Retina (tissue), 1 donor: ENCODE measurements around the gene CLEC4M.
"Not testable (repeated sequence)": the region's sequence is repeated elsewhere in the genome, so short reads cannot be mapped to it uniquely, and the experiment has no call there.

Experiments used
- DNase-seq: peaks from one replicate; pipeline ENCODE4 v3.0.0-alpha.2; 2016

The CLEC4M gene

DNA sequence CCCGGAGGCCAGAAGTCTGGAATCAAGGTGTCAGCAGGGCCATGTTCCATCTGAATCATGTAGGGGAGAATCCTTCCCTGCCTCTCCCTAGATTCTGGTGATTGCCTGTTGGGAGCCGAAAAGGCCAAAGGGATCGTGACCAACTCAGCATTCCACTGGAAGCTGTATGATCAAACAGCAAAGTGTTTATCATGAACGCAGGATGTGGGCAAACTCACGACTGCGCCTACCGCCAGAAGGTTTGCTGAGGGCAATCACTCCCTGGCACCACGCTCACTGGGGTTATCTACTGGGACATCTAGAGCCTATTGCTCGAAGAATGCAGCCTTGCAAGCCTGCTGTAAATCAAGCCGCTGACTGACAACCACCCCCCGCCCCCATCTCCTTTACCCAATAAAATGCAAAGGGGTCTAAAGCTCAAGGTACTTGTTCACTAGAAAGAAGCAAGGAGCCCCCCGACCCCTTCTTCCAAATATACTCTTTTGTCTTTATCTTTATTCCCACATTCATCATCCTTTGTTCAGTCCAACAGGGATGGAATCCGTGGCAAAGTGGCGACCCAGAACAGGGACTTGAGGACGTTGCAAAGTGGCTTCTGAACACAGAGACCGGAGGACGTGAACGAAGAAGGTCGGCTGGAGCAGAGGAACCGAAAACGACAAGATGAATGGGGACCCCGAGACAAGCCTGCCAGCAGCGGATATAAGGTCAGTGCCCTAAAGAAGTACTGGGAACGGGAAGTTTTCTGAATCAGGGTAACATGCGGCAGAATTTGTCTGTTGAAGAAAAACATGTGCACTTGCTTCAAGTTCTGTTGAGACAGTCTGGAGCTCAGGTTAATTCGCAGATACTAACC, 16.8 kb downstream of the CLEC4M start:
- DNase-seq = no peak

DNA sequence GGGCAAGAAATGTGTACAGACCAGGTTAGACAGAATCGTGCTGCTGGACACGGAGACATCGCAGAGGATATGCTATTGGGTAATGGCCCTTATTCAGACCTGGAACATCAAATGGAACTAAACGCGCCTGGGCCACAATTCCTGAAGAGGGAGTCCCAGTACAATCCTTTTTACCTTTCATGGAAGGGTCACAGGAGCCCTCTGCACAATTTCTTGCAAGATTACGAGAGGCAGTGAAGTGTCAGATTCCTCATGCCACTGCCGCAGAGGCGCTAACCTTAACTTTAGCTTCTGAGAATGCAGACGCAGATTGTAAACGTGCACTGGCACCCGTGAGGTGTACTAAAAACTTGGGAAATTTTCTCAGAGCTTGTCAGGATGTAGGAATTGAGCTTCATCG, 18.1 kb downstream of the CLEC4M start:
- no peak for DNase-seq

GRCh38 chr19:7783991-7784423, 21.0 kb downstream of the CLEC4M start:
- no peak for DNase-seq

GRCh38 chr19:7784856-7785255, 21.8 kb downstream of the CLEC4M start:
- DNase-seq = no peak

DNA sequence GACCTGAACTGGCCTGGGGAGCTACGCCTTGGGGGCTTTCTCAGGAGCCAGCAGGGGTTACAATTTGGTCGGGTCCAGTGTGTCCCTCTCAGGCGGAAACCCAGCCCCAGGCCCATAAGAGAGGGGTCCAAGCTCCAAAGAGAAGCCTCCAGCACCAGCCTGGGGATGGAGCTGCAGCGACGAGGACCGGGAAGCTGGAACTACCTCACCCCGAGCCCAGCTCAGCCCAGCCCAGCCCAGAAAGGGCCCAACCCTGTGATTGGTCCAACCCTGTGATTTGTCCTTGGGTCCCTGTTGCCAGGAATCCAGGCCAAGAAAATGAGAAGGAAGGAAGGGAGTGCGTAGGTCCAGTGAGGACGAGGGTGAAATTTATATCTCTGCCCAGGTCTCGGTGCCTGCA, 24.1 kb downstream of the CLEC4M start:
- DNase-seq = no peak

GRCh38 chr19:7787602-7788177, 24.6 kb downstream of the CLEC4M start:
- DNase-seq = no peak

GRCh38 chr19:7788178-7788932, 25.3 kb downstream of the CLEC4M start:
- DNase-seq = peak; percentile 62

DNA sequence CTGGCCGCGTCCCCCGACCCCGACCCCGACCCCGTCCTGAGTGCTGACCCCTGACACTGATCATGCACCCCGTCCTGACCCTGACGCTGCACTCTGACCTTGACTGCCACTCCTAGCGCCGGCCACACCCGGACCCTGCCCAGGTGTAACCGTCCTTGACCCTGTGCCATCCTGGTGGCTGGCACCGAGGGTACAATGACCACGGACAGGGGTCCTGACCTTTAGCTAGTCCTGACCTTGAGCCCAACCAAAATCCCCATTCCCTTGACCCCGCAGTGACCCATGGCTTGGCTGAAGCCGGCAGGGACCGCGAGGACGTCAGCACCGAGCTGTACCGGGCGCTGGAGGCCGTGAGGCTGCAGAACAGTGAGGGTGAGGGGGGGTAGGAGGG, 25.9 kb downstream of the CLEC4M start:
- no peak for DNase-seq

GRCh38 chr19:7789447-7789846, 26.4 kb downstream of the CLEC4M start:
- no peak for DNase-seq

DNA sequence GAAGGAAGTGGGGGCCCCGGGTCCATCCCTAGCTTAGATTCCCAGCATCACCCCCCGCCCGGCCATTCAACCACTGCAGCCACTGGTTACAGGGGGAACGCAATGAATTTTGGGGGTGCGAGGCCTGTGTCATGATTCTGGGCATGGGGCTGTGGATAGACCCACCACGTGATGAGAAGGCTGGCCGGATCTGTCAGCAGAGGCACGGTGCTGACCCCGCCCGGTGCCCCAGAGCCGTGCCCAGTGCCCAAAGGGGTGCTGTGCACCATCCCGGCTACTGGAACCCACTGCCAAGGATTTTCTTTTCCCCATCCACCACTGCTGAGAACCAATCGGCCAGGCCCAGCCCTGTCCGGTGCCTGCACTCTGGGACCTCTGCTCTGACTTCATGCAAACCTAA, 27.4 kb downstream of the CLEC4M start:
- no peak for DNase-seq

DNA sequence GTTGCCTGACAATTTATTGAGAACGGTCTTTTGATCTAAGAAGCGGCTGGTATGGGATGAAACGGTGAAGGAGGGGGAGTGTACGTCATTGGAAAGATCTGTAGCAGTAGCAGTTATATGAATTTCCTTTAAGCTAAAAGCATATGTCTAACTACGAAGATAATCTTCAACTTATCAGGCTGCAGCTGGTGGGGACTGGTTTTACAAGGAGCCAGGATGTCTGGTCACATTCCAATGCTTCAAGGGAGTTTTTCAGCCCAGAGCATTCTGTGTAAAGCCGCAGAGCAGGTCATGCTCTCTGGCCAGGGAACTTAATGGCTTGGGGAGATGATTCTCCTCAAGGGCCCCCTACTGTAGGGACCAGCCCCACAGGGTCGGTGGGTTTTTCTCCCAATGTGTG, 29.2 kb downstream of the CLEC4M start:
- DNase-seq = no peak

- DNase-seq = not testable (repeated sequence)
Observed at GRCh38 chr19:7792701-7793100, 29.7 kb downstream of the CLEC4M start.

- DNase-seq = no peak
Observed at GRCh38 chr19:7793493-7793892, 30.4 kb downstream of the CLEC4M start.

DNA sequence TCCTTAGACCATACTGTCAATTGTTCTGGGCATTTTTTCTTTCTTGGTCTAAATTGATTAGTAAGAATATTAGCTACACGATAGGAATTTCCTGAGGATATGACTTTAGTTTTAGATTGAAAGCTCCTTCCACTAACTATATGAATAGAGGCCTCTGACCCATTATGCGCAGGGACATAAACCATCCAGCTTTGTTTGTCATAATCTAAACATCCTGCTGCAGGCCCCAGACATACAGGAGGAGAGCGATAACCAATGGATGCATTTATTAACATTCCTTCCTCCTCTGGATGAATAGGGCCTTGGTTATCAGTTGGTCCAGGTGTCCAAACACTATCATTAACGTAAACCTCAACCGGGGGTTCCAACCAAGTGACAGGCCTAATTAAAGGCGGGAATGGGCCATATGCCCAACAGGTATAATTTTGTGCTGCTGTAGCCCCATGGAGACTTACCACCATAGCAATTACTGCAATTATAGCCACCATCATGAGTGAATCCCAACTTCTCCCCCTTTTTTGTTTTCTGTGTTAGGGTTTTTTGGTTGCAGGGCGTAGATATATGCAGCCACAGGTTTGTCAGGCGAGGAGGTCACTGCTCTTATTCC, 32.6 kb downstream of the CLEC4M start:
- no peak for DNase-seq

GRCh38 chr19:7799640-7800355, 36.8 kb downstream of the CLEC4M start:
- peak; percentile 90 for DNase-seq

GRCh38 chr19:7801020-7801570, 38.1 kb downstream of the CLEC4M start:
- no peak for DNase-seq

GRCh38 chr19:7806234-7806633, 43.2 kb downstream of the CLEC4M start:
- DNase-seq = no peak

GRCh38 chr19:7806876-7807275, 43.8 kb downstream of the CLEC4M start:
- DNase-seq = no peak

DNA sequence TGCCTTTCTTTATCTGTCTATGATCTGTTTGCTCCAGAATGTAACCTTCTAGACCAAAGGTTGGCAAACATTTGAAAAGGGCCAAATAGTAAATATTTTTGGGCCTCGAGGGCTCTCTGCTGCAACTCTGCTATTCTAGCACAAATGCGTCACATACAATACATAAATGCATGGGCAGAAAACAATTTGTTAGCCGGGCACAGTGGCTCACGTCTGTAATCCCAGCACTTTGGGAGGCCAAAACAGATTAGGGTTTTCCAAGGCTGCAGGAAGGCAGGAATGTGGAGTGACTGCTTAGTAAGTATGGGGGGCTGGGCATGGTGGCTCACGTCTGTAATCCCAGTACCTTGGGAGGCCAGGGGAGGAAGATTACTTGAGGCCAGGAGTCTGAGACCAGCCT, 45.1 kb downstream of the CLEC4M start:
- DNase-seq = no peak

- no peak for DNase-seq
Observed at GRCh38 chr19:7811989-7812388, 48.9 kb downstream of the CLEC4M start.

DNA sequence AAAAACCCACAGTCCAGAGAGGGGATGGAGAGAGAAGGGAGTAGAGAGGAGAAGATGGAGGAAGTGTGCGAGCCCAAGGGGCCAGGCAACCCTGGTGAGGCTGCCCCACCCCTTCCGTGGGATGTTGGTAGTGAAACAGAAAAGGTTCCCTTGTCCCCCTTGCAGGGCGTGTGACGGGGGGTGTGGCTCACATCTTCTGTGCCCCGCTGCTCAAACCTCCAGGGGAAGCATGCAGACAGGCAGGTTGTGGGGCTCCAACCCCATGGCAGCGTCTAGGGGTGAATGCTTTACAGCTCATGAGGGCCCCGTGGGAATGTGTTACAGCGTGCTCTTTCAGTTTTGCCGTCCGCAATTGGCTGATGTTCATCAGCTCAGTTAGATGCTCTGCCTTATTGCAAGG, 52.3 kb downstream of the CLEC4M start:
- no peak for DNase-seq

- DNase-seq = not testable (repeated sequence)
Observed at GRCh38 chr19:7816040-7816439, 53.0 kb downstream of the CLEC4M start.
